Camera-type eye (tissue), 1 donor: ENCODE measurements around the gene ELMO3. TPM values are rescaled to one million over a fixed set of nuclear protein-coding genes. Genes with fewer than 3 reads are reported as not detected.

Experiments used
- total RNA-seq: library from RNA; depleted of rRNA; stranded (reverse); fragments of >200 nt; gene quantifications from one replicate; pipeline ENCODE4 v1.2.3, GENCODE V29; 2014

The ELMO3 gene
- total RNA-seq: 1.4 TPM

GRCh38 chr16:67199011-67199807, at the start of gene ELMO3:
Gene ELMO3 (plus strand): TSS chr16:67199131. CDS start chr16:67199327, 196 bp downstream.

GRCh38 chr16:67150833-67151396, 48.0 kb upstream of the ELMO3 start, which contains the start of gene B3GNT9:
Gene B3GNT9 (minus strand): TSS chr16:67150998. CDS start chr16:67150485, 513 bp downstream.

GRCh38 chr16:67164599-67165061, 34.3 kb upstream of the ELMO3 start, which contains the start of gene HSF4:
Gene HSF4 (plus strand): TSS chr16:67164745. CDS start chr16:67164812, 67 bp downstream.

GRCh38 chr16:67170168-67170948, 28.6 kb upstream of the ELMO3 start, which contains the start of gene NOL3:
Gene NOL3 (plus strand): TSS chr16:67170538.

GRCh38 chr16:67183627-67184452, 15.1 kb upstream of the ELMO3 start, which contains the start of gene MATCAP1:
Gene MATCAP1 (minus strand): TSS chr16:67183963. CDS start chr16:67180610, 3,353 bp downstream.

GRCh38 chr16:67190041-67190440, 8.9 kb upstream of the ELMO3 start, which contains the start of gene EXOC3L1:
Gene EXOC3L1 (minus strand): TSS chr16:67190136. CDS start chr16:67189676, 460 bp downstream.

GRCh38 chr16:67191995-67192681, 6.8 kb upstream of the ELMO3 start, which contains the start of gene E2F4:
Gene E2F4 (plus strand): TSS chr16:67192155. CDS start chr16:67192228, 73 bp downstream.

GRCh38 chr16:67226804-67227566, 28.1 kb downstream of the ELMO3 start, which contains the start of gene TMEM208:
Gene TMEM208 (plus strand): TSS chr16:67227130. CDS start chr16:67227219, 89 bp downstream.

GRCh38 chr16:67247192-67248072, 48.5 kb downstream of the ELMO3 start, which contains the start of gene FHOD1:
Gene FHOD1 (minus strand): TSS chr16:67247481. CDS start chr16:67247410, 71 bp downstream.

GRCh38 chr16:67248401-67249177, 49.7 kb downstream of the ELMO3 start, which contains the start of gene SLC9A5:
Gene SLC9A5 (plus strand): TSS chr16:67248979. CDS start chr16:67249015, 36 bp downstream.

Other genes with a start within 250 kb of the ELMO3 start
- 0.77 TPM for gene CES3, start 237.9 kb upstream of the ELMO3 start, total RNA-seq
- gene CES4A, start 210.5 kb upstream of the ELMO3 start, total RNA-seq: 8.9 TPM
- 47.7 TPM for gene CBFB, start 170.0 kb upstream of the ELMO3 start, total RNA-seq
- gene PHAF1, start 89.2 kb upstream of the ELMO3 start, total RNA-seq: 28.2 TPM
- gene B3GNT9, start 48.1 kb upstream of the ELMO3 start, total RNA-seq: 26.2 TPM
- 6.3 TPM for gene TRADD, start 39.2 kb upstream of the ELMO3 start, total RNA-seq
- gene FBXL8, start 39.2 kb upstream of the ELMO3 start, total RNA-seq: 7.9 TPM
- gene HSF4, start 34.4 kb upstream of the ELMO3 start, total RNA-seq: 33.2 TPM
- gene NOL3, start 28.6 kb upstream of the ELMO3 start, total RNA-seq: 12.4 TPM
- 44.2 TPM for gene MATCAP1, start 15.2 kb upstream of the ELMO3 start, total RNA-seq
- gene EXOC3L1, start 9.0 kb upstream of the ELMO3 start, total RNA-seq: 3.9 TPM
- 39.0 TPM for gene E2F4, start 7.0 kb upstream of the ELMO3 start, total RNA-seq
- gene TMEM208, start 28.0 kb downstream of the ELMO3 start, total RNA-seq: 26.4 TPM
- 13.1 TPM for gene FHOD1, start 48.4 kb downstream of the ELMO3 start, total RNA-seq
- 1.0 TPM for gene SLC9A5, start 49.8 kb downstream of the ELMO3 start, total RNA-seq
- 23.3 TPM for gene PLEKHG4, start 80.4 kb downstream of the ELMO3 start, total RNA-seq
- 0.44 TPM for gene KCTD19, start 127.6 kb downstream of the ELMO3 start, total RNA-seq
- gene LRRC36, start 127.7 kb downstream of the ELMO3 start, total RNA-seq: 1.5 TPM
- 52.7 TPM for gene TPPP3, start 194.4 kb downstream of the ELMO3 start, total RNA-seq
- 11.1 TPM for gene ZDHHC1, start 217.3 kb downstream of the ELMO3 start, total RNA-seq
- gene HSD11B2, start 232.0 kb downstream of the ELMO3 start, total RNA-seq: 4.3 TPM